Esophagus squamous epithelium (tissue), 4 donors: ENCODE data around the gene KCNE5.

Experiments
- POLR2A ChIP-seq, 4 donors: fragments of 450-650 bp; IDR thresholded peaks; one replicate each; pipeline ENCODE4 v1.6.1; 2017; ENCODE audit warnings: antibody characterized with exemption in 4 of 4, mild to moderate bottlenecking in 4 of 4, moderate library complexity in 3 of 4
- TF ChIP-seq, protein P1 (sequence below), 6 experiments: fragments of 450-650 bp in 4 of 6; fragments of 200-600 bp in 2 of 6; sonication (generic) in 2 of 6; IDR thresholded peaks; one replicate each; pipeline ENCODE4 v1.5.1; 2016 to 2019; ENCODE audit warnings: antibody characterized with exemption in 6 of 6, mild to moderate bottlenecking in 4 of 6, moderate library complexity in 4 of 6

DNA sequence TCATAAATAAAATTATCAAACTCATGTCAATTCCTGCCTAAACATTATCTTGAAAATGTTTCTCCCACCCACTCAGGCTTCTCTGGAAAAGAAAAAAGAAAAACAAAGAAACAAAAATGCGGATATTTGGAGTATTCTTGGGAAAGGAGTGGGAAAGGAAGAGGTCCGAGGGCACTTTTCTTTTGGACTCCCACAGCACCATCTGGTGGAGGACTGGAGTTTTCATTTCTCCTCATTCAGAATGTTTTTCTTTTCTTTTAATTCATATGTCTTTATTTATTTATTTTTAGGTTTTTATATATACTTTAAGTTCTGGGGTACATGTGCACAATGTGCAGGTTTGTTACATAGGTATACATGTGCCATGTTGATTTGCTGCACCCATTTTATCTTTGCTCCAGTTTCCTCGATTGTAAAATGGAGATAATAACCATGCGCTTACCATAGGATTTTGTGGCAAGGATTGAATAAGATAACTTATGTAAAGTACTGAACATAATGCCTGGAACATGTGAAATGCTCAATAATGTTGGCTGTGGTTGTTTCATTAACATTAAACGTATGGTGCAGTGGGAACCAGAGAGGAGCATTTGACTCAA is 8.0 kb upstream of the KCNE5 start:
- TF ChIP-seq, protein P1, sequence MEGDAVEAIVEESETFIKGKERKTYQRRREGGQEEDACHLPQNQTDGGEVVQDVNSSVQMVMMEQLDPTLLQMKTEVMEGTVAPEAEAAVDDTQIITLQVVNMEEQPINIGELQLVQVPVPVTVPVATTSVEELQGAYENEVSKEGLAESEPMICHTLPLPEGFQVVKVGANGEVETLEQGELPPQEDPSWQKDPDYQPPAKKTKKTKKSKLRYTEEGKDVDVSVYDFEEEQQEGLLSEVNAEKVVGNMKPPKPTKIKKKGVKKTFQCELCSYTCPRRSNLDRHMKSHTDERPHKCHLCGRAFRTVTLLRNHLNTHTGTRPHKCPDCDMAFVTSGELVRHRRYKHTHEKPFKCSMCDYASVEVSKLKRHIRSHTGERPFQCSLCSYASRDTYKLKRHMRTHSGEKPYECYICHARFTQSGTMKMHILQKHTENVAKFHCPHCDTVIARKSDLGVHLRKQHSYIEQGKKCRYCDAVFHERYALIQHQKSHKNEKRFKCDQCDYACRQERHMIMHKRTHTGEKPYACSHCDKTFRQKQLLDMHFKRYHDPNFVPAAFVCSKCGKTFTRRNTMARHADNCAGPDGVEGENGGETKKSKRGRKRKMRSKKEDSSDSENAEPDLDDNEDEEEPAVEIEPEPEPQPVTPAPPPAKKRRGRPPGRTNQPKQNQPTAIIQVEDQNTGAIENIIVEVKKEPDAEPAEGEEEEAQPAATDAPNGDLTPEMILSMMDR (IDR thresholded peaks at IDR 0.05) = peak in 4 of 6 experiments; percentile 35 to 54 (median 44)
- no peak for TF ChIP-seq POLR2A (IDR thresholded peaks at IDR 0.05)
